ENCODE data around the gene MGRN1.

The MGRN1 gene

DNA sequence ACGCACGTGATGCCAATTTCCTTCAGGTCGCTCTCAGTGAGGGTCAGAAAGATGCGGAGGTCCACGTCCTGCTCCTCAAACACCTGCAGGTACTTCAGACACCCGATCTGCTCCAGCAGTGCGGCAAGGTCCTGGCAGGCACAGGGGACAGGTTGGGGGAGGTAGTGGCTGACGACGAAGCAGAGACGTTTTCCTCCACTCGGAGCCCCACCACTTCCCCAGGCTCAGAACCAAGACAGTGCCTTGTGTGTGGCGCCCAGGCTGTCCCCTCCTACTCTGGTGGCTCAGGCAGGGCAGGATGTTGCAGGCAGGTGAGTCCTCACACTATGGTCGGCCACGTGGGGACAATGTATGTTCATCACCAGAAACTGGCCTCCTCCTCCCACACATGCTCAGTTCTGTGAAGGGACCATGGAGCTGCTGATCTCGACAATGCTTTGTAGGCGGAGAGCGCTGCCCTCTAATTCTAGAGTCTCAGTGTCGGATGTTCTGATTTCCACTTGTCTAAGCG, 74.5 kb downstream of the MGRN1 start:
- DNase-seq (ENCODE audit: low read depth) = no peak

GRCh38 chr16:4700380-4700996, 75.9 kb downstream of the MGRN1 start:
- DNase-seq (ENCODE audit: low read depth) = no peak

GRCh38 chr16:4700997-4701743, 76.5 kb downstream of the MGRN1 start:
- DNase-seq (ENCODE audit: low read depth) = no peak

- no peak for DNase-seq (ENCODE audit: low read depth)
Measured at GRCh38 chr16:4701791-4702465, 77.3 kb downstream of the MGRN1 start.

- no peak for DNase-seq (ENCODE audit: low read depth)
Measured at GRCh38 chr16:4702466-4702808, 77.8 kb downstream of the MGRN1 start.

- DNase-seq (ENCODE audit: low read depth) = no peak
Measured at GRCh38 chr16:4703906-4704305, 79.3 kb downstream of the MGRN1 start.

- no peak for DNase-seq (ENCODE audit: low read depth)
Measured at GRCh38 chr16:4704491-4704890, 79.9 kb downstream of the MGRN1 start.

GRCh38 chr16:4704913-4705312, 80.3 kb downstream of the MGRN1 start:
- no peak for DNase-seq (ENCODE audit: low read depth)

- DNase-seq (ENCODE audit: low read depth) = no peak
Measured at GRCh38 chr16:4706871-4707270, 82.2 kb downstream of the MGRN1 start.

DNA sequence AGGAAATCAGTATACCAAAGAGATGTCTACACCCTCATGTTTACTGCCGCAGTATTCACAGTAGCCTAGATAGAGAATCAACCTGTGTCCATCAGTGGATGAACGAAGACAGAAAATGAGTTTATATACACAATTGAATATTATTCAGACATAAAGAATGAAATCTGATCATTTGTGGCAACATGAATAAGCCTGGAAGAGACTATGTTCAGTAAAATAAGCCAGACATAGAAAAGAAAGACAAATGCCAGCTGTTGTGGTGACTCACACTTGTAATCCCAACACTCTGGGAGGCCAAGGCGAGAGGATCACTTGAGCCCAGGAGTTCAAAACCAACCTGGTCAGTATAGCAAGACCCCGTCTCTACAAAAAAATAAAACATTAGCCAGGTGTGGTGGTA, 84.9 kb downstream of the MGRN1 start:
- DNase-seq (ENCODE audit: low read depth) = no peak

- no peak for DNase-seq (ENCODE audit: low read depth)
Measured at GRCh38 chr16:4713663-4714501, 89.3 kb downstream of the MGRN1 start.

- no peak for DNase-seq (ENCODE audit: low read depth)
Measured at GRCh38 chr16:4714996-4715395, 90.4 kb downstream of the MGRN1 start.

DNA sequence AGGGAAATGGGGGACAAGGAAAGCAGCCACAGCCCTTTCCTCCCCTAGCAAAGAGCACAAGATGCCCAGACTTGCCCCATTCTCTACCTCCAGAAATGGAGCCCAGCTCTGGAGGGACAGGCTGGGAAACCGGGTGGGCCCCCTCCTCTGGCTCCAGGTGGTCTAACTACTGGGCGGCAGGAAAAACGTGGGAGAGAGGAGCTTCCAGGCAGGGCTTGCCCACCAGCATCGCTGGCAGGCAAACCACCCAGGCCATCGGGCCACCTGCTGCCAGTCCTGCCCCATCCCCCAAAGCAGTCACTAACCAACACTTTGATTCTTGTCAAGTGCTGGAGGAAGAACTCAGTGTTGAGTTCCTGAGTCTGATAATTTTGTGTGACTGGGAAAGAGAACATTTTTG, 93.8 kb downstream of the MGRN1 start:
- no peak for DNase-seq (ENCODE audit: low read depth)

- no peak for DNase-seq (ENCODE audit: low read depth)
Measured at GRCh38 chr16:4723071-4723767, 98.6 kb downstream of the MGRN1 start.

DNA sequence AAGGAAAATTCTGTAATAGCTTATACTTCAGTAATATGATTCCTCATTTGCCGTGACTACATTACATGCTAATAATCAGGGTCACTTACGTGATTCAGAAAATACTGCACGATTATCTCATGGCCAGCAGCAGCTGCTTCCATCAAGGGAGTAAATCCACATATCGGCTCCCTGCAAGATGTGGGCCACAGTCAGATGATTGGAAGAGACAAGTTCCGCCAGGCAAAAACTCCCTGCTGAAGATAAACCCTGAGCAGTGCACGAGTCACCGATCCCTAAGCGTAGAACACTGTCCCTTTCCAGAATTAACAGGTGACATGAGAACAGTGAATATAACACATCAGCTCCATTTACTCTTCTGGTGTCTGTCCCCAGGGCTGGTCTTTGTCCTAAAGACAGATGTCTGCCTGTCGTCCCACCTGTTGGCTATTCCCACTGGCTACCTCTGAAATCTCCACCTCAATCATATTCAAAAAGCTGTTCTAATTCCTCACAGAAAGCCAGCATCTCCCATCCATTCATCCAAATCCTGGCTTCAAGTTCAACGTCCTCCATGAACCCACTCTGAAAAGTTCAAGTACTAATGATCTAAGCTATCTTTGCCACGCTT, 100.1 kb downstream of the MGRN1 start:
- DNase-seq (ENCODE audit: low read depth) = no peak

GRCh38 chr16:4726616-4727015, 102.0 kb downstream of the MGRN1 start:
- DNase-seq (ENCODE audit: low read depth) = no peak

DNA sequence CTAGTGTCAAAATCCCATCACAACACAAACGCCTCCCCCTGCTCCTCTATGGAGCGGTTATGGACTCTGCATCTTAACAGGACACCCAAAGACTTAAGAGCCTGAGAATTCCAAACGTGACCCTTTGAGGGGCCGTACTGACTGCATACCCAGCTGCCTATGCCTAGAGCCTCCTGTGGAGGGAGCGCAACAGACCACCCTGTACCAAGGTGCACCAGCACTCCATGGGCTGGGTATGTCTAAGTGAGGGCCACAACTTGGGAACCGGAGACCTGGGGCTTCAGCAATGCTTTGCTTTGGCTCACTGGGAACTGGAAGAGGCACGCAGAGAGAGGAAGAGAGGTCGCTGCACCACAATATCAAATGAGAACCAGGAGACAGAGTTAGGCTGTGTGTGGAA, 104.0 kb downstream of the MGRN1 start:
- no peak for DNase-seq (ENCODE audit: low read depth)

DNA sequence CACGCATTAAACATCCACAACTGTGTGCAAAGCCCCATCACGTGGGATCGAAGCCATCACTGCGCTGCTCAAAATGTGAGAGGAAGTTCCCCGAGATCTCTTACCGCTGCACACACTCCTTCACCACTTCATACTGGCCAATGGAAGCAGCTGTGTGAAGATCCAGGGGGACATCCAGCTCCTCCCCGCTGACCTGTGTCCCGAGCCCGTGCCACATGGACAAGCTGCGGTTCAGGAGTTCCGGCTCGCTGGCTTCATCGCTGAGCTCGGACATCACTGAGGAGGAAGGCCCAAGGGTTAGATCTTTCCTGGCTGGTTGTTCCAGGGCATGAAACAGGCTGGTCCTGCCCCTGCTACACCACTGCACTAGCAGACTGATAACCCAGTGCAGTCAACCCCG, 105.2 kb downstream of the MGRN1 start:
- no peak for DNase-seq (ENCODE audit: low read depth)

- no peak for DNase-seq (ENCODE audit: low read depth)
Measured at GRCh38 chr16:4733211-4733742, 108.7 kb downstream of the MGRN1 start.

- peak; percentile 6 for DNase-seq (ENCODE audit: low read depth)
Measured at GRCh38 chr16:4733747-4734062, 109.1 kb downstream of the MGRN1 start.

DNA sequence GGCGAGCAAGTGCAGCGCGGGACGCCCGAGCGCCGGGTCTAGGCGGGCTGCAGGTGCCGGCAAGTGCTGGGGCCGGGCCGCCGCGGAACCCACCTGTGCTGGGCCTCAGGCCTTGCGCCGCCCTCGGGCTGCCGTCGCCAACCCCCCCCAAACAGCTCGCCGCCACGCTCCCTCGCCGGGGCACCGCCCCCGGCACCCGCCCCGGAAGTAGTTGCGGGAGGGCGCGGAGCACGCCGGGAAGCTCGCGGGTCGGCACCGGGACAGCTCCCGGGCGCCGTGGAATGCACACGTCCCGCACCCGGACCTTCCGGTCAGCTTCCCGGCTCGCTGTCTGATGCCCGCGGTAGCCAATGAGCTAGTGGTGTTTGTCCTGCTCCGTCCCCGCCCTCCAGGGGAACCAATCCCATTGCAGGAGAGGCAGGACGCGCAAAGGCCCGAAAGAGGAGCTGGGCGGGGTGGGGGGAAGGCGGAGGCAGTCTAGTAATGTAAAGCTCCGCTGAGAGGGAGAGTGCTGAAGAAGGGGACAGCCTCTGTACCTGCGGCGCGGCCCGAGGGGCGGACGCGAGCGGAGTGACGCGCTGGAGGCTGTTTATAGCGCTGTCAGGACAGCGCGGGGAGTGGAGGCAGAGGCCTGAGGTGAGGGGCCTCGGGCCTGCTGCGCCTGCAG, 109.6 kb downstream of the MGRN1 start, which contains the start of the genes ANKS3 and DNAAF8:
ANKS3 (minus strand) TSS at position 209 of the 667 bp plus-strand sequence. CDS start 4,122 bp downstream, outside the sequence.
DNAAF8 (plus strand) TSS at position 475 of the 667 bp plus-strand sequence. CDS start 1,978 bp downstream, outside the sequence.
- DNase-seq (ENCODE audit: low read depth) = peak; percentile 69

Data from activated T-cell treated with anti-CD3 and anti-CD28 coated beads for 1 hour (primary cell).